IMR-90 (cell line): ENCODE measurements around the gene HOXB6. TPM values are rescaled to one million over a fixed set of nuclear protein-coding genes. Genes with fewer than 3 reads are reported as not detected.

Source experiments
- ATAC-seq: fragments of 200-7000 bp; cut with Tn5 transposase; 2 replicates; pipeline ENCODE4 v1.9.1; 2020; ENCODE audit warnings: low read depth, mild to moderate bottlenecking, moderate library complexity
- BruUV-seq: library from RNA; stranded (reverse); fragments of 400-500 nt; replicated peaks from 2 replicates; lab custom pipeline; 2021; lab: Mats Ljungman, UMichigan
- CTCF ChIA-PET: fragments of 300-600 bp; formaldehyde crosslinking; extraction: SDS; loops from one replicate; lab custom pipeline; 2021; ENCODE audit warnings: antibody characterized with exemption; lab: Yijun Ruan, JAX
- POLR2A ChIA-PET: fragments of 300-600 bp; sonication (Branson Sonifier 250); formaldehyde crosslinking; loops from one replicate; lab custom pipeline; 2022; ENCODE audit warnings: antibody characterized with exemption; ENCODE audit not compliant: unreplicated experiment; lab: Charles Lee
- DNase-seq: peaks from one replicate; pipeline ENCODE4 v3.0.0; 2013
- H2AFZ ChIP-seq: replicated peaks from 2 replicates; pipeline ENCODE3; 2013; ENCODE audit warnings: low read length, mild to moderate bottlenecking; ENCODE audit not compliant: poor library complexity
- H2AK5ac ChIP-seq: 2 replicates; pipeline ENCODE4 v1.6.1; 2013; ENCODE audit warnings: low read depth, low read length, inconsistent platforms
- H2AK9ac ChIP-seq: replicated peaks from 2 replicates; pipeline ENCODE3; 2013; ENCODE audit warnings: mild to moderate bottlenecking, low read depth, low read length, moderate library complexity; ENCODE audit not compliant: poor library complexity
- H2BK120ac ChIP-seq: 2 replicates; pipeline ENCODE4 v1.6.1; 2013; ENCODE audit warnings: low read depth, low read length, inconsistent platforms
- H2BK15ac ChIP-seq: 3 replicates; pipeline ENCODE4 v1.6.1; 2013; ENCODE audit warnings: low read depth, low read length, inconsistent platforms
- H2BK20ac ChIP-seq: 2 replicates; pipeline ENCODE4 v1.6.1; 2013; ENCODE audit warnings: low read depth, mild to moderate bottlenecking, inconsistent platforms, low read length, moderate library complexity
- H2BK5ac ChIP-seq: 2 replicates; pipeline ENCODE4 v1.6.1; 2013; ENCODE audit warnings: mild to moderate bottlenecking, low read depth, low read length, inconsistent platforms; ENCODE audit not compliant: poor library complexity, severe bottlenecking
- H3K14ac ChIP-seq: replicated peaks from 2 replicates; pipeline ENCODE4 v1.6.1; 2013; ENCODE audit warnings: low read depth, low read length, inconsistent platforms
- H3K18ac ChIP-seq: 2 replicates; pipeline ENCODE4 v1.6.1; 2013; ENCODE audit warnings: low read depth, low read length, control low read depth
- H3K23ac ChIP-seq: 2 replicates; pipeline ENCODE4 v1.6.1; 2013; ENCODE audit warnings: low read depth, low read length, inconsistent platforms
- H3K27ac ChIP-seq: 2 replicates; pipeline ENCODE4 v1.5.1; 2013; ENCODE audit warnings: mild to moderate bottlenecking, control low read depth, low read length; ENCODE audit not compliant: insufficient read depth
- H3K27me3 ChIP-seq: 2 replicates; pipeline ENCODE4 v1.6.1; 2013; ENCODE audit warnings: low read length; ENCODE audit not compliant: control insufficient read depth, insufficient read depth
- H3K36me3 ChIP-seq: 2 replicates; pipeline ENCODE4 v1.6.1; 2013; ENCODE audit warnings: low read length, mixed read lengths; ENCODE audit not compliant: control insufficient read depth, insufficient read depth
- H3K4ac ChIP-seq: 2 replicates; pipeline ENCODE4 v1.6.1; 2013; ENCODE audit warnings: low read depth, low read length, inconsistent platforms
- H3K4me1 ChIP-seq: 2 replicates; pipeline ENCODE4 v1.6.1; 2013; ENCODE audit warnings: low read length, mixed read lengths; ENCODE audit not compliant: control insufficient read depth, insufficient read depth
- H3K4me2 ChIP-seq: 2 replicates; pipeline ENCODE4 v1.6.1; 2013; ENCODE audit warnings: low read depth, mild to moderate bottlenecking, control low read depth, low read length, moderate library complexity
- H3K4me3 ChIP-seq: 2 replicates; pipeline ENCODE4 v1.5.1; 2013; ENCODE audit warnings: low read depth, mild to moderate bottlenecking, control low read depth, low read length, moderate library complexity; ENCODE audit not compliant: insufficient read depth
- H3K56ac ChIP-seq: 2 replicates; pipeline ENCODE4 v1.6.1; 2013; ENCODE audit warnings: low read length, inconsistent platforms; ENCODE audit not compliant: insufficient read depth; ENCODE audit errors: extremely low read depth
- H3K79me1 ChIP-seq, 2 experiments: 2 replicates each; pipeline ENCODE4 v1.6.1; 2013; ENCODE audit warnings: low read length in 2 of 2, inconsistent platforms in 1 of 2, low read depth in 1 of 2
- H3K9ac ChIP-seq: 2 replicates; pipeline ENCODE4 v1.6.1; 2013; ENCODE audit warnings: low read depth, low read length, control low read depth
- H3K9me1 ChIP-seq: 2 replicates; pipeline ENCODE4 v1.6.1; 2013; ENCODE audit warnings: low read length, inconsistent platforms; ENCODE audit not compliant: insufficient read depth
- H3K9me3 ChIP-seq: 2 replicates; pipeline ENCODE4 v1.6.1; 2013; ENCODE audit warnings: low read length; ENCODE audit not compliant: control insufficient read depth, insufficient read depth
- H4K20me1 ChIP-seq: 2 replicates; pipeline ENCODE4 v1.6.1; 2013; ENCODE audit warnings: low read length, inconsistent platforms; ENCODE audit not compliant: insufficient read depth
- H4K5ac ChIP-seq: 2 replicates; pipeline ENCODE4 v1.6.1; 2013; ENCODE audit warnings: mild to moderate bottlenecking, low read depth, low read length, control low read depth
- H4K8ac ChIP-seq, 2 experiments: 2 replicates each; pipeline ENCODE4 v1.6.1; 2013; ENCODE audit warnings: low read depth in 2 of 2, low read length in 2 of 2, control low read depth in 1 of 2, inconsistent platforms in 1 of 2
- H4K91ac ChIP-seq: 2 replicates; pipeline ENCODE4 v1.6.1; 2013; ENCODE audit warnings: low read depth, low read length, inconsistent platforms; ENCODE audit not compliant: insufficient read depth
- BHLHE40 ChIP-seq: fragments of 150-350 bp; IDR thresholded peaks from 2 replicates; pipeline ENCODE4 v1.6.1; 2016; ENCODE audit warnings: mild to moderate bottlenecking, low read depth, low read length
- CEBPB ChIP-seq: IDR thresholded peaks from 2 replicates; pipeline ENCODE4 v1.6.1; 2012; ENCODE audit warnings: low read depth, low read length, improper control_type of control experiment
- CHD1 ChIP-seq: IDR thresholded peaks from 2 replicates; pipeline ENCODE4 v1.6.1; 2012; ENCODE audit warnings: low read depth, low read length, improper control_type of control experiment
- CTCF ChIP-seq: conservative IDR thresholded peaks from 2 replicates; pipeline ENCODE4 v1.5.1; 2012; ENCODE audit warnings: mild to moderate bottlenecking, low read depth, low read length, improper control_type of control experiment
- ELK1 ChIP-seq: fragments of 150-350 bp; IDR thresholded peaks from 2 replicates; pipeline ENCODE4 v1.6.1; 2016; ENCODE audit warnings: low read depth, mild to moderate bottlenecking, low read length, moderate library complexity, borderline replicate concordance
- MAFK ChIP-seq: IDR thresholded peaks from 2 replicates; pipeline ENCODE4 v1.6.1; 2012; ENCODE audit warnings: low read depth, low read length, improper control_type of control experiment
- MXI1 ChIP-seq: IDR thresholded peaks from 2 replicates; pipeline ENCODE4 v1.6.1; 2012; ENCODE audit warnings: low read depth, mild to moderate bottlenecking, low read length, moderate library complexity, borderline replicate concordance
- NFE2L2 ChIP-seq: fragments of 150-350 bp; IDR thresholded peaks from 2 replicates; pipeline ENCODE4 v1.6.1; 2016; ENCODE audit warnings: low read depth, mild to moderate bottlenecking, low read length
- POLR2A ChIP-seq: IDR thresholded peaks from 2 replicates; pipeline ENCODE4 v1.6.1; 2012; ENCODE audit warnings: mild to moderate bottlenecking, low read depth, low read length
- RAD21 ChIP-seq: IDR thresholded peaks from 2 replicates; pipeline ENCODE4 v1.6.1; 2012; ENCODE audit warnings: low read length, improper control_type of control experiment
- RCOR1 ChIP-seq: IDR thresholded peaks from 2 replicates; pipeline ENCODE4 v1.6.1; 2012; ENCODE audit warnings: mild to moderate bottlenecking, low read length, improper control_type of control experiment; ENCODE audit not compliant: insufficient replicate concordance
- RFX5 ChIP-seq: IDR thresholded peaks from 2 replicates; pipeline ENCODE4 v1.8.0; 2012; ENCODE audit warnings: low read depth, mild to moderate bottlenecking, low read length, moderate library complexity
- SMC3 ChIP-seq: fragments of 150-350 bp; IDR thresholded peaks from 2 replicates; pipeline ENCODE4 v1.6.1; 2016; ENCODE audit warnings: low read depth, mild to moderate bottlenecking, antibody characterized with exemption, low read length, moderate library complexity
- USF2 ChIP-seq: fragments of 150-350 bp; IDR thresholded peaks from 2 replicates; pipeline ENCODE4 v1.6.1; 2017; ENCODE audit warnings: mild to moderate bottlenecking, antibody characterized with exemption, low read length, low read depth
- WGBS, 2 experiments: methylation state at CpG; one replicate each; pipeline versions ENCODE4 v1.1.5 to v1.1.7; 2013; ENCODE audit warnings: missing lambda C conversion rate in 2 of 2; ENCODE audit not compliant: insufficient read length in 1 of 2; ENCODE audit errors: extremely low coverage in 2 of 2; 5-methylcytosine and 5-hydroxymethylcytosine counted together
- dilution Hi-C: fragments of 300-500 bp; cut with HindIII; formaldehyde crosslinking; loops from one replicate; pipeline ENCODE4 v1.14.3; 2018; ENCODE audit warnings: low sequenced_read_pairs; ENCODE audit not compliant: unreplicated experiment
- in situ Hi-C: fragments of 300-500 bp; cut with MboI; formaldehyde crosslinking; loops from 3 replicates; pipeline ENCODE4 v1.14.3; 2019; ENCODE audit warnings: low sequenced_read_pairs, inconsistent platforms, mixed read lengths
- intact Hi-C: fragments of 100-400 bp; cut with micrococcal nuclease; formaldehyde crosslinking; loops from 2 replicates; pipeline ENCODE4 v1.10.0; 2022
- polyA plus RNA-seq, 3 experiments: library from polyadenylated mRNA; depleted of rRNA; stranded (reverse); fragments of >200 nt; gene quantifications; 2 replicates each; pipeline ENCODE4 v1.2.3, GENCODE V29; 2012; ENCODE audit warnings: low replicate concordance in 1 of 3
- total RNA-seq: library from RNA; depleted of rRNA; stranded (reverse); fragments of >200 nt; gene quantifications from 2 replicates; pipeline ENCODE4 v1.2.3, GENCODE V29; 2012

Gene HOXB6
- total and polyA plus RNA-seq, 2 of the 4 experiments (the other 2 are of a cell fraction) = 11.1 to 42.2 TPM

GRCh38 chr17:48599354-48599753 is 5.4 kb downstream of the HOXB6 start:
- WGBS, 2 experiments = no CpG with 5 or more reads among the region's 5 CpGs
- Histone ChIP-seq H3K9me1 (0 out of 2 replicates have a peak, but pooled peaks cover 3% of the 10 kb centered on the region), H3K56ac (no peak overlapping the region), H4K5ac (no peak overlapping the region), H2AK9ac (no peak overlapping the region), H3K4me2 (no peak overlapping the region), H3K14ac (no peak overlapping the region), H3K9ac (no peak overlapping the region), H3K4ac (peak overlapping the region; percentile 98), H3K79me1 (peaks cover 24 to 42% of the 10 kb centered on the region in 2 experiments; a peak in 3 of 4 replicates), H2BK5ac (no peak overlapping the region), H3K4me1 (peaks cover 12% of the 10 kb centered on the region), H4K20me1 (peaks cover 15% of the 10 kb centered on the region), H3K9me3 (no peaks in the 10 kb centered on the region), H2AFZ (no peak overlapping the region), H4K91ac (no peak overlapping the region), H2AK5ac (peak overlapping the region; percentile 56), H3K36me3 (peaks cover 9% of the 10 kb centered on the region; the same call in 1 of the 2 replicates), H2BK20ac (0 out of 2 replicates have a peak overlapping the region, but pooled peaks have one; percentile 8), H2BK15ac (no peak overlapping the region), H3K27ac (no peak overlapping the region), H3K4me3 (no peak overlapping the region), H3K27me3 (no peaks in the 10 kb centered on the region), H4K8ac (no peak overlapping the region), H3K23ac (peak overlapping the region; percentile 78), H2BK120ac (no peak overlapping the region), H3K18ac (no peak overlapping the region)
- in situ Hi-C loops = loop anchor here (5.0 to 10.0 kb wide), 2 partner anchors 262 to 575 kb away; no protein-coding TSS in a partner anchor
- DNase-seq = no peak
- BruUV-seq = no TSS peak
- POLR2A ChIA-PET = interaction anchor here (0.5 kb wide), 1 partner anchor 10 kb away, joined by 5 read pairs; no protein-coding TSS in a partner anchor
- CTCF ChIA-PET = no interaction called here
- intact Hi-C loops = no loop called here
- TF ChIP-seq MAFK (no peak), CHD1 (no peak), MXI1 (no peak), USF2 (no peak), NFE2L2 (no peak), RAD21 (no peak), RCOR1 (no peak), BHLHE40 (no peak), POLR2A (no peak), ELK1 (no peak), CTCF (no peak), RFX5 (no peak), SMC3 (no peak), CEBPB (no peak)
- dilution Hi-C loops = no loop called here
- no peak for ATAC-seq
